ENCODE data around the gene ATXN3L.

DNA sequence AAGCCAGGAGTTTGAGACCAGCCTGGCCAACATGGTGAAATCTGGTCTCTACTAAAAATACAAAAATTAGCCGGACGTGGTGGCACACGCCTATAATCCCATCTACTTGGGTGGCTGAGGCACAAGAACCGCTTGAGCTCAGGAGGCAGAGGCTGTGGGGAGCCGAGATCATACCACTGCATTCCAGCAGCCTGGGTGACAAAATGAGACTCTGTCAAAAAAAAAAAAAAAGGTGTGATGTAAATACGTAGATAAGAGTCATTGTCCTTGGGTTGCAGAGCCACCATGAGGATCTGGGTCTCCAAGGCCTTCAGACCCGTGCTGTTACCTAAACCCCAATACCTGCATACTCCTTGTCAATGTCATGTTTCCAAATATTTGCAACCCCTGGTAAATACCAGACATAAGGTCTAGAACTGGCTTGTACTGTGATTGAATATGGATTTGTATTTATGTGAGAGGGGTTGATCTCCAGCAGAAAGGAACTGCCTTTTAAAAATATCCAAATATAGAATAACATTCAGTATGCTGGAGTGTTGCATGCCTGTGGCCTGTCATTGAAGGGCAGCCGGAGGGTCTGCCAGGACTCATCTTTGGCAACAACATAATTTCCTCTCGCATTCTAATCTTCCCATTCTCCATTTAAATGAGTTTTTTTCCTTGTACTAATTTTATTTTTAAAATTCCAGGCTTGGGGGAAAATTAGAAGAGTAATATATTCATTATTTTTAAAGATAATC is 40.4 kb downstream of the ATXN3L start:
- TF ChIP-seq, protein P1, sequence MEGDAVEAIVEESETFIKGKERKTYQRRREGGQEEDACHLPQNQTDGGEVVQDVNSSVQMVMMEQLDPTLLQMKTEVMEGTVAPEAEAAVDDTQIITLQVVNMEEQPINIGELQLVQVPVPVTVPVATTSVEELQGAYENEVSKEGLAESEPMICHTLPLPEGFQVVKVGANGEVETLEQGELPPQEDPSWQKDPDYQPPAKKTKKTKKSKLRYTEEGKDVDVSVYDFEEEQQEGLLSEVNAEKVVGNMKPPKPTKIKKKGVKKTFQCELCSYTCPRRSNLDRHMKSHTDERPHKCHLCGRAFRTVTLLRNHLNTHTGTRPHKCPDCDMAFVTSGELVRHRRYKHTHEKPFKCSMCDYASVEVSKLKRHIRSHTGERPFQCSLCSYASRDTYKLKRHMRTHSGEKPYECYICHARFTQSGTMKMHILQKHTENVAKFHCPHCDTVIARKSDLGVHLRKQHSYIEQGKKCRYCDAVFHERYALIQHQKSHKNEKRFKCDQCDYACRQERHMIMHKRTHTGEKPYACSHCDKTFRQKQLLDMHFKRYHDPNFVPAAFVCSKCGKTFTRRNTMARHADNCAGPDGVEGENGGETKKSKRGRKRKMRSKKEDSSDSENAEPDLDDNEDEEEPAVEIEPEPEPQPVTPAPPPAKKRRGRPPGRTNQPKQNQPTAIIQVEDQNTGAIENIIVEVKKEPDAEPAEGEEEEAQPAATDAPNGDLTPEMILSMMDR (IDR thresholded peaks at IDR 0.05): no peak
- TF ChIP-seq POLR2A (IDR thresholded peaks at IDR 0.05): no peak

Measured in esophagus squamous epithelium (tissue), 4 donors.